ENCODE results near the gene POLR1A.

The POLR1A gene

GRCh38 chr2:85978883-85979780 lies 126.6 kb downstream of the POLR1A start:
- no peaks in the 10 kb centered on the region for H4K20me1 ChIP-seq (ENCODE audit: insufficient read depth, low read length, poor library complexity, severe bottlenecking)
- H2AFZ ChIP-seq (ENCODE audit: low read length) = no peak overlapping the region
- H3K9me2 ChIP-seq (replicated peaks; ENCODE audit: low read depth, low read length) = no peaks in the 10 kb centered on the region
- no peaks in the 10 kb centered on the region for H3K4me1 ChIP-seq (ENCODE audit: insufficient read depth, low read length, poor library complexity, severe bottlenecking)
- H3K9ac ChIP-seq (ENCODE audit: low read depth, low read length, poor library complexity, severe bottlenecking) = no peak overlapping the region
- H3K4me3 ChIP-seq (ENCODE audit: low read length, poor library complexity, severe bottlenecking) = no peak overlapping the region
- TF ChIP-seq EZH2phosphoT487 (IDR thresholded peaks at IDR 0.05; ENCODE audit: borderline replicate concordance) (no peak), CTCF (conservative IDR thresholded peaks at IDR 0.05; ENCODE audit: low read length) (no peak)
- H3K79me2 ChIP-seq (ENCODE audit: insufficient read depth, low read length) = no peaks in the 10 kb centered on the region
- no peak overlapping the region for H3K4me2 ChIP-seq (ENCODE audit: low read depth, low read length, poor library complexity, severe bottlenecking)
- H3K27me3 ChIP-seq (ENCODE audit: insufficient read depth, low read length, poor library complexity, severe bottlenecking) = no peaks in the 10 kb centered on the region
- H3K9me3 ChIP-seq (ENCODE audit: insufficient read depth, low read depth, low read length) = no peaks in the 10 kb centered on the region
- H3K36me3 ChIP-seq (ENCODE audit: insufficient read depth, low read length) = no peaks in the 10 kb centered on the region
- H3F3A ChIP-seq (ENCODE audit: low read depth) = no peaks in the 10 kb centered on the region

GRCh38 chr2:85976106-85976920 lies 129.4 kb downstream of the POLR1A start:
- Histone ChIP-seq H3K9me3 (ENCODE audit: insufficient read depth, low read depth, low read length) (peaks cover 5% of the 10 kb centered on the region; the same call in 1 of the 2 replicates), H3K4me2 (ENCODE audit: low read depth, low read length, poor library complexity, severe bottlenecking) (no peak overlapping the region), H3K4me3 (ENCODE audit: low read length, poor library complexity, severe bottlenecking) (no peak overlapping the region), H4K20me1 (ENCODE audit: insufficient read depth, low read length, poor library complexity, severe bottlenecking) (no peaks in the 10 kb centered on the region), H3K4me1 (ENCODE audit: insufficient read depth, low read length, poor library complexity, severe bottlenecking) (no peaks in the 10 kb centered on the region), H3K79me2 (ENCODE audit: insufficient read depth, low read length) (no peaks in the 10 kb centered on the region), H3K9ac (ENCODE audit: low read depth, low read length, poor library complexity, severe bottlenecking) (no peak overlapping the region), H3K36me3 (ENCODE audit: insufficient read depth, low read length) (no peaks in the 10 kb centered on the region), H2AFZ (ENCODE audit: low read length) (no peak overlapping the region), H3K9me2 (replicated peaks; ENCODE audit: low read depth, low read length) (no peaks in the 10 kb centered on the region), H3F3A (ENCODE audit: low read depth) (no peaks in the 10 kb centered on the region), H3K27me3 (ENCODE audit: insufficient read depth, low read length, poor library complexity, severe bottlenecking) (no peaks in the 10 kb centered on the region)
- TF ChIP-seq EZH2phosphoT487 (IDR thresholded peaks at IDR 0.05; ENCODE audit: borderline replicate concordance) = no peak
- no peak for TF ChIP-seq CTCF (conservative IDR thresholded peaks at IDR 0.05; ENCODE audit: low read length)

GRCh38 chr2:85975581-85975980 lies 130.1 kb downstream of the POLR1A start:
- Histone ChIP-seq H3K4me3 (ENCODE audit: low read length, poor library complexity, severe bottlenecking) (no peak overlapping the region), H3K9me2 (replicated peaks; ENCODE audit: low read depth, low read length) (no peaks in the 10 kb centered on the region)

More at GRCh38 chr2:85975581-85975980, 130.1 kb downstream of the POLR1A start:
- no peak overlapping the region for H3K4me2 ChIP-seq (ENCODE audit: low read depth, low read length, poor library complexity, severe bottlenecking)
- no peaks in the 10 kb centered on the region for H4K20me1 ChIP-seq (ENCODE audit: insufficient read depth, low read length, poor library complexity, severe bottlenecking)
- H3K27me3 ChIP-seq (ENCODE audit: insufficient read depth, low read length, poor library complexity, severe bottlenecking) = no peaks in the 10 kb centered on the region
- no peaks in the 10 kb centered on the region for H3K79me2 ChIP-seq (ENCODE audit: insufficient read depth, low read length)
- no peaks in the 10 kb centered on the region for H3K4me1 ChIP-seq (ENCODE audit: insufficient read depth, low read length, poor library complexity, severe bottlenecking)
- H3K36me3 ChIP-seq (ENCODE audit: insufficient read depth, low read length) = no peaks in the 10 kb centered on the region
- H2AFZ ChIP-seq (ENCODE audit: low read length) = no peak overlapping the region
- TF ChIP-seq EZH2phosphoT487 (IDR thresholded peaks at IDR 0.05; ENCODE audit: borderline replicate concordance) (no peak), CTCF (conservative IDR thresholded peaks at IDR 0.05; ENCODE audit: low read length) (no peak)
- peaks cover 5% of the 10 kb centered on the region; the same call in 1 of the 2 replicates for H3K9me3 ChIP-seq (ENCODE audit: insufficient read depth, low read depth, low read length)
- no peak overlapping the region for H3K9ac ChIP-seq (ENCODE audit: low read depth, low read length, poor library complexity, severe bottlenecking)
- no peaks in the 10 kb centered on the region for H3F3A ChIP-seq (ENCODE audit: low read depth)

Data from Loucy (cell line).